GM19468 (cell line): ENCODE data around the gene VPS50.

Experiments
- ATAC-seq: cut with Tn5 transposase; IDR thresholded peaks from one replicate; pipeline ENCODE4 v1.9.1; 2021; ENCODE audit warnings: mild to moderate bottlenecking, moderate library complexity, moderate number of reproducible peaks; ENCODE audit not compliant: unreplicated experiment; ENCODE audit errors: extremely low read depth

The VPS50 gene

GRCh38 chr7:93231799-93232672, at the start of gene VPS50:
TSS of gene VPS50 (plus strand) at chr7:93232366. CDS start at chr7:93232468, 102 bp downstream.
- ATAC-seq, result peak; percentile 100

- ATAC-seq, result no peak
These were observed 46.7 kb upstream of the VPS50 start for GRCh38 chr7:93185303-93186027.

GRCh38 chr7:93188870-93189634, 43.1 kb upstream of the VPS50 start:
- no peak for ATAC-seq

GRCh38 chr7:93194386-93194785, 37.8 kb upstream of the VPS50 start:
- ATAC-seq, result no peak

- no peak for ATAC-seq
These were observed 35.8 kb upstream of the VPS50 start for GRCh38 chr7:93196336-93196735.

GRCh38 chr7:93198472-93198871, 33.7 kb upstream of the VPS50 start:
- ATAC-seq, result no peak

GRCh38 chr7:93202594-93203250, 29.4 kb upstream of the VPS50 start:
- no peak for ATAC-seq

GRCh38 chr7:93203496-93203895, 28.7 kb upstream of the VPS50 start:
- no peak for ATAC-seq

- ATAC-seq, result no peak
These were observed 27.1 kb upstream of the VPS50 start for GRCh38 chr7:93205046-93205445.

GRCh38 chr7:93211228-93211818, 20.8 kb upstream of the VPS50 start:
- ATAC-seq, result no peak

- no peak for ATAC-seq
These were observed 19.3 kb upstream of the VPS50 start for GRCh38 chr7:93212881-93213280.

GRCh38 chr7:93218997-93219827, 13.0 kb upstream of the VPS50 start:
- ATAC-seq, result no peak

- ATAC-seq, result no peak
These were observed 12.3 kb upstream of the VPS50 start for GRCh38 chr7:93219868-93220267.

GRCh38 chr7:93226310-93226709, 5.9 kb upstream of the VPS50 start, which contains the start of gene HEPACAM2:
TSS of gene HEPACAM2 (minus strand) at chr7:93226469.
- no peak for ATAC-seq

- ATAC-seq, result no peak
These were observed 3.9 kb upstream of the VPS50 start for GRCh38 chr7:93228302-93228701.

GRCh38 chr7:93231259-93231658, 907 bp upstream of the VPS50 start:
- ATAC-seq, result no peak

GRCh38 chr7:93232673-93233018, 480 bp downstream of the VPS50 start:
- ATAC-seq, result no peak

GRCh38 chr7:93235541-93235940, 3.4 kb downstream of the VPS50 start:
- ATAC-seq, result no peak

- ATAC-seq, result no peak
These were observed 6.0 kb downstream of the VPS50 start for GRCh38 chr7:93238131-93238530.
